RPMI8226 (cell line): ENCODE measurements around the gene MITF.

ENCODE experiments used
- DNase-seq: peaks from one replicate; pipeline ENCODE4 v3.0.0-alpha.2; 2015

The MITF gene, protein sequence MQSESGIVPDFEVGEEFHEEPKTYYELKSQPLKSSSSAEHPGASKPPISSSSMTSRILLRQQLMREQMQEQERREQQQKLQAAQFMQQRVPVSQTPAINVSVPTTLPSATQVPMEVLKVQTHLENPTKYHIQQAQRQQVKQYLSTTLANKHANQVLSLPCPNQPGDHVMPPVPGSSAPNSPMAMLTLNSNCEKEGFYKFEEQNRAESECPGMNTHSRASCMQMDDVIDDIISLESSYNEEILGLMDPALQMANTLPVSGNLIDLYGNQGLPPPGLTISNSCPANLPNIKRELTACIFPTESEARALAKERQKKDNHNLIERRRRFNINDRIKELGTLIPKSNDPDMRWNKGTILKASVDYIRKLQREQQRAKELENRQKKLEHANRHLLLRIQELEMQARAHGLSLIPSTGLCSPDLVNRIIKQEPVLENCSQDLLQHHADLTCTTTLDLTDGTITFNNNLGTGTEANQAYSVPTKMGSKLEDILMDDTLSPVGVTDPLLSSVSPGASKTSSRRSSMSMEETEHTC

DNA sequence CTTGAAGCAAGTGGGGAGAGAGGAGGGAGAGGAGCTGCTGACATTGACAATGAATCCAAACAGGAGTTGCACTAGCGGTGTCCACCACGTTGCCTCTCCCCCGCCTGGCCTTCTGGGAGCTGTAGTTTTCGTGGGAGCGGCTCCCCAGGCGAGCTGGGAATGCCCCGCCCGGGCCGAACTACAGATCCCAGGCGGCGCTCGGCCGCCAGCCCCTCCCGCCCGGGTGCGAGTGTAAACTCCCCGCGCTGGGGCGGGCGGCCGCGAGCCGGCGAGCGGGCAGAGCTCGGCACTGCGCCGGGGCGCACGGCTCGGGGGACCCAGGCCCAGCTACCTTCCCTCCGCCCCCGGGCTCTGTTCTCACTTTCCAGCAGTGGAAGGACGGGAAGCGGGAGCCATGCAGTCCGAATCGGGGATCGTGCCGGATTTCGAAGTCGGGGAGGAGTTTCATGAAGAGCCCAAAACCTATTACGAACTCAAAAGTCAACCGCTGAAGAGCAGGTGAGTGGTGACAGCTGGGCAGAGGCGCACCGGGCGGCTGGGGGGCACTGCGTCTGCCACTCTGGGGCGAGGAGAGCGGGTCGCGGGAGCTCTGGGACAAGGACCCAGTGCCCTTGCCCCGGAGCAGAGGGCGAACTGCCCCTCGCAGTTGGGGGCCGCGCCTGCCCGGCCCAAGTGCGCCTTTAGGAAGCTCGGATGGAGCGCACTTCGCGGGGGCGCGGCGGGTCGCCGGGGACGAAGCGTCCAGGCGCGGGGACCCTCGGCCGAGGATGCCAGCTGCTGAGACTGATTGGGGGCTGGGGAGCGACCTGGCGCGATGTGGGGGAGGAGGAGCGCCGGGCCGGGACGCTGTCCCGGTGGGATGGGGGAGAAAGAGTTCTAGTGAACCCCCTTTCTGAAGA, at the start of gene MITF:
TSS of gene MITF (plus strand) at position 261 of the 899 bp plus-strand sequence. CDS start at position 395, 134 bp downstream.
- peak; percentile 94 for DNase-seq

DNA sequence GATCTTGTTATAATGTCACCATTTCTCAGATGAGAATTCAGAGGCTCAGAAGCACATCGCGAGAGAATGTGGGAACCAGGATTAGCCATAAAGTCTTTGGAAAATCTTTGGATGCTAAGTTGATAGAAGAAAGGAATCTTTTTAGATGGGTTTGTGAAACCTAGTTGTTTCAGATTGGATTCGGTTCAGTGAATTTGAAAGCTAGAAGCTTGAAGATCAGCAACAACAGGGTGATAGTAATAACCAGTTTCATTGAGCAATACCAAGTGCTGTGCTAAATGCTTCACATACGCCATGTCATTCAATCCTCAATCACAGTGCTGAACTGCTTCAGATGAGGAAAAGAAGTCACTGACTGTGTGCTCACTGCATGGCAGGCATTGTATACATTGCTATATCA, 47.4 kb upstream of the MITF start:
- DNase-seq: no peak

DNA sequence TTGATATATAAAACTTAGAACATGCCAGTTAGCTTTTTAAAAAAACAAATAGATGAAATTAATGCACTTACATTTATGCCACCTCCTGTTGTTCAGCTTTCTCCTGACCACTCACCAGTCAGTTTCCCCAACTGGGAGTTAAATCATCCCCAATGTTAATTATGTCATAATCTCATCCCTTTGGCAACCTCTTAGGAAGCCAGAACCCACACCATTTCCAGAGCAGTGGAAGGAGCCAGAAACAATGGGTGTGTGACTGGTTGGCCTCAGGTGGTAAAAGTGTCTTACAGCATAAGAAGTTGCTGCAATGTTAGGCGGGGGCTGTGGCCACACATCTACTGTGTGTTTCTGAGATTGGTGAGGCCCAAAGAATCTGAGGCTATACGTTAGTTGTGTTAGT, 46.5 kb upstream of the MITF start:
- no peak for DNase-seq

DNA sequence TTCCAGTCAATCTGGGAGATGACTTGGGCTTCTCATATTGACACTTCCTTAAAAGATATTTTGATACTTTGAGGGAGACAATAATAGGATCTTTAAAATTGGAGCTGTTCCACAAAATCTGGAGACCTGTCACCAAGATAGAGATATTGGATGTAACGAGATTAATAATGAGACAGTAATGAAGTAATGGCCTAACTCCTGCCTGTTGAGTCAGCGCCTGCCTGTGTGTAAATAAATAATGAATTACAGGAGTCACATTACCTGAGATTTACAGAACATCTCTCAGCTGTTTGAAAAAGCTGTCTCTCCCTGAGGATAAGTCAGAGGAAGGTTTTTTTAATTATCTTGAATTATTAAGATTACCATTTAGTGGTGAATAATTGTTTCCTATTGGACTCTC, 43.8 kb upstream of the MITF start:
- no peak for DNase-seq

DNA sequence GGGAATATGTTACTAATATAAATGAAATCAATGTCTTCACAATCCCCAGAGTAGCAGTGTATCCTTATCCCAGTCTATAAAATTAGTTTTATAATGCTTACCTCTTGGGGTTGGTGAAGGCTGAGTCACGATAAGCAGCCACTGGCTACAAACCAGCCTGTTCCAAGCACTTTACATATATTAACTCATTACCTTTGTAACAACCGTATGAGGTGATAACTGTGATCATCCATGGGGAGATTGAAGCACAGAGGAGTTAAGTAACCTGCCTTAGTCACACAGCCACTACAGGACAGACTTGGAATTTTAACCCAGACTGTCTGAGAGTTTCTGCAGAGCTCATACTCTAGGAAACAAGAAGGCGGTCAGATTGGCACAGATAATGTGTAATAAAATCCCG, 43.3 kb upstream of the MITF start:
- no peak for DNase-seq

DNA sequence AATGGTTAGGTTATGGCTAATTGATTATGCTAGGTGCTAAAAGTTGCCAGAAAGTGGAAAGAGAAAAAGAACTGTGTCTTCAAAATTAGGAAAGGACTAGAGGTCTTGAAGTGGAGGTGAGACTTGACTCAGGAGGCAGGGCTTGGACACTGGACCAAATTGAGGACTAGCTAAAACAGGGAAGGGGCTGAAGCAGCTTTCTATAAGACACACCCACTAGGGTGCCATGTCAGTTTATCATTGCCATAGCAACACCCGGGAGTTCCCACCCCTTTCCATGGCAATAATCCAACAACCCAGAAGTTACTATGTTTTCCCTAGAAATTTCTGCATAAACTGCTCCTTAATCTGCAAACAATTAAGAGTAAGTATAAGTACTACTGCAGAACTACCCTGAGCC, 42.9 kb upstream of the MITF start:
- no peak for DNase-seq

DNA sequence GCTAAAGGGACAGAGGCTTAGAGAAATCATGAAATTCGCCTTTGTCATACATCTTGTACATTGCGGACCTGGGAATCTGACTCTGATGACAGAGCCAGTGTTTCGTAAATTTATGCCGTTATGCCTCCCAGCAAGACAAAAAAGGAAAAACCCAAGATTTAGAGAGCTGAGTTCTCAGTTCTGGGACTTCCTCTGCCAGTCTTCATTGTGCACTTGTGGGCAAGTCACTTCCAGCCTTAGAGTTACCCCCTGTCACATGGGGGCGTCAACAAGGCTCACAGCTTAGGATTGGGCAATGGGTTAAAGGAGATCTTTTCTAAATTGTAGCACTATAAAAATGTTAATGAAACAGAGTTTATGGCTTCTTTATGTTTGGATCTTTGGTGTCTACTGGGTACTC, 41.9 kb upstream of the MITF start:
- DNase-seq: no peak

DNA sequence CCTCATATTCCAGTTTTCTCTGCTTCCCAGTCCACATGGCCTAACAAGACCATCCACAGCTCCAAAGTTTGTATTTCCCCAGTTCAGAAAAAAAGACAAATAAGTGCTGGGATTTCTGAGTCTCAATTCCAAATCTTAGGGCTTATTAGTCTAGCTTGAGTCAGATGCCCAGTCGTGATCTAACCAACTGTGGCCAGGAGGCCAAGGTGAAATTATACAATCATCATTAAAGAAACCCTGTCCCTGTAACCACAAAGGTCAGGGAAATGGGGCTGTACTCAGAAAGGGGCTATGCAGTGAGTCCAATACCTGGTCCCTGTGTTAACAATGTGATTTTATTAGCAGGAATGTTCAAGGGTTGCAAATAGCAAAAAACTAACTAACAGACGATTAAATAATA, 40.5 kb upstream of the MITF start:
- no peak for DNase-seq

DNA sequence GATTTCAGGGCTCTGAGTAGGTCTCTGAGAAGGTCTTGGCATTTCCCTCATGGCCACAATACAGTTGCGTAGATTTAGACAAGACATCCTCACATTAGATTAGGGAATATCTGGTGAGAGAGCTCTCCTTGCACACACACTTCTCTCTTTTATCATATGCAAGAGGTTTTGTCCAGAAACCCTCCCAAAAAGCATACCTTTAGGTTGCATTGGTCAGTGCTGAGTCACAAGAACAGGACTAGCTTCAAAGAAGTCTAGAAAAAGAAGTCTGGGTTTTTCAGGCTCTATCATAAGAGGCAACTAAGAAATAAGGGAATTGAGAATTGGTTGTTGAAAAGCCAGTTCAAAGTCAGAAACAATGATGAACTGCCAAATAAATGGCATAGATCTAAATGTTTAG, 40.1 kb upstream of the MITF start:
- no peak for DNase-seq

DNA sequence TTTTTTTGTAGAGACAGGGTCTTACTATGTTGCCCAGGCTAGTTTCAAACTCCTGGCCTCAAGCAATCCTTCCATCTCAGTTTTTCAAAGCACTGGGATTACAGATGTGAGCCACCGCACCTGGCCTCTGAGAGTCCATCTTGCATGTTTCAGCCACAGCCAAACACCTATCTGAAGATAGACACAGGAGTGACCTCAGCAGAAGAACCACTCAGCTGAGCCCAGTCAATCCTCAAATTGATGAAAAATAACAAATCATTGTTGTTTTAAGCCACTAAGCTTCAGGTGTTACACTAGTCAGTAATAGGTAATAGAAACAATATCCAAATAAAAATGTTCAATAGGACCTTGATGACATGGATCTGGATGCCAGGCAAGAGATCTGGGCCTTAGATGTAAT, 38.3 kb upstream of the MITF start:
- DNase-seq: no peak

DNA sequence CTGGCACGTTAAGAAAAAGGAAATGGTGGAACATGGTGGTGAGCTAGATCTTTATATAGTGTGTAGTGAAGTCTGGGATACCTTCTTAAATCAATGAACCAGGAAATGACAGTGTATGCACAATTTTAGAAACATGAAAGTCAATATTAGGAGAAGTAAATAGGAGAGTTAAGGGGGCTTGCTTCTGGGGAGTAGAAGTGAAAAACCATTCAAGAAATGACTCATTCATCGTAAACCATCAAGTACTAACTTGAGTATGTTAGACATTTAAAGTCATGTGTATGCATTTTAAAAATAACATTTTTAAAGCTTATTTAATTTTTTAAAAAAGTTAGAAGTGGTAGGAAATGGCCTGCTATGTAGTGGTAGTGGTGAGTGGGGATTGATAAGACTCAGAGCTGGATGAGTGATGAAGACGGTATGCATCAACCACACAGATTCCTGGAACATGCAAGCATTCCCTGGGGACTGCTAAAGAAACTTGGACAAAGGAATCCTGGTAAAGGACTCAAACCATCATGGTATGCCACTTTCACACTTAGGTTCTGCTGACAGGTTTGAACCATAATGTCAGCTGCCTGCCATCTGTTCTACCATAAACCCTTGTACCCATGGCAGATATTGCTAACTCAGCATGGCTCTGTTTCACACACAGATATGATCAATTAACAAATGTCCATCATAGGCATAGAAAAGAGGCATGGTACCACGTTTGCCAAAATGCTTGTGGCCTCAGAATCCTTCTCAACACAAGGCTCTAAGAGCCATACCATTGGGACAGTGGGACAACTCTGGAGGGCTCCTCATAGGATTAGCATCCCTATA, 28.9 kb upstream of the MITF start:
- DNase-seq: no peak

DNA sequence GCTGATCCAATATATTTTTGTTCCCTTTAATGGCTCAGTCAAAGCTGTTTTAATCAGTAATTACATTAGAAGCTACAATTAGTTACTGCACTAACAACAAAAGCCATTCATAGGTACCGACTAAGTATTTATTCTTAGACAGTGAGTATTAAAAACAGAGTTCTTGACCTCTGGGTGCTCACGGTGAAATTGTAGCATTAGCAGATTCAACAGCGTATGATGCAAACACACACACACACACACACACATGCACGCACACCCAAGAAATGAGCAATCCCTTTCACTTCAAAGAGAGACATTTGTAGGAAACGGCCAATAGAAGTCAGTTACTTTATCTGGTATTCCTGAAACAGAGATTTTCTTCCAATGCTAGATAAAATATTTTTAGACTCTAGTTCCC, 27.0 kb upstream of the MITF start:
- DNase-seq: no peak

DNA sequence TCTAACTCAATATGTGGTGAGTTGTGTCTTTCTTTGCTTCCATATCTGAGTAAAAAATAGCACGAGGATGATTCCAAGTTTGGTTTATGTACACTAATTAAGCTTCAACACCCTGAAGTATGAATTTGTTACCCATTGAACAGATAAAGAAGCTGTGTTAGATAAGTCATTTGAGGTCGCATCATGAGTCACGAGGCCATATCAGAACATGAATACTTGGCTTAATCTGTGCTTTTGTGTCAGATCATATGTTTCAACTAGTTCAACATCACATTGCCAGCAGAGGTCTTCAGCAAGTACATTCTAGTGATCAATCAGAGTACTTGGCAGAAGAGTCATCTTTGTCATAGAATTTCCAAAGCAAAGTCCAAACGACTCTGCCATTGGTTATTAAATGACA, 26.3 kb upstream of the MITF start:
- no peak for DNase-seq

DNA sequence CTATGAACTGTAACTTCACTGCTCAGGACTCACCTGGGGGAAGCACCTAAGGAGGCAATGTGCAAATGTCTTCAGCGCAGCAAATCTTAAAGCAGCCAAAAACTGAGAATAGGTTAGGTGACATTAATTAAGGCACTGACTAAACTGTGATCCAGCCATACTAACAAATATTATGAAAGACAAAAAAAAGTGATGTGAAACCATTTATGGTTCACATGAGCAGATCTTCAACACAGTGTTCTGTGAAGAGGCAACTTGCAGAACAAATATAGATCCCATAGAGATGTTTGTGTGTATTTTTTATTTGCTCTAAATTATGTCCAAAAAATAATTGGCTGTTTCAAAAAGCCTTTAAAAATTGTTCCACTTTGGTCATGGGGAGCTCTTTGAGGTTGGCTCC, 24.1 kb upstream of the MITF start:
- peak; percentile 42 for DNase-seq

DNA sequence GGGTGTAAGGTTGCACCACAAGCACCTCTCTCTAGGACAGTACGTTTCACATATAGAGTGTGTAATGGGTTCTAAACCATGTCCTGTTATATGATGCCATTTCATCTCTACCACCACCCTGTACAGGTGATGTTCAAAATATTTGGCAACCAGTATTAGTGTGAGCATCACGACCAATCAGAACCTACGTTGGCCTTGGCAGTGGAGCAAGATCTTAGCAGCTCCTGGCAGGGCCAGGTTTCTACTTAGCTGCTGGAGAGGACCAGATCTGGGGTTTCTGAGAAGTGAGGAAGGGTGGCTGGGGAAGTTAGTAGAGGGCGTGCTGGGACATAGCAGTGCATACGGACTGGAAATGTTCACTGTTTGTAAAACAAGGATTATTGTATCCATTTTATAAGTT, 23.1 kb upstream of the MITF start:
- no peak for DNase-seq

DNA sequence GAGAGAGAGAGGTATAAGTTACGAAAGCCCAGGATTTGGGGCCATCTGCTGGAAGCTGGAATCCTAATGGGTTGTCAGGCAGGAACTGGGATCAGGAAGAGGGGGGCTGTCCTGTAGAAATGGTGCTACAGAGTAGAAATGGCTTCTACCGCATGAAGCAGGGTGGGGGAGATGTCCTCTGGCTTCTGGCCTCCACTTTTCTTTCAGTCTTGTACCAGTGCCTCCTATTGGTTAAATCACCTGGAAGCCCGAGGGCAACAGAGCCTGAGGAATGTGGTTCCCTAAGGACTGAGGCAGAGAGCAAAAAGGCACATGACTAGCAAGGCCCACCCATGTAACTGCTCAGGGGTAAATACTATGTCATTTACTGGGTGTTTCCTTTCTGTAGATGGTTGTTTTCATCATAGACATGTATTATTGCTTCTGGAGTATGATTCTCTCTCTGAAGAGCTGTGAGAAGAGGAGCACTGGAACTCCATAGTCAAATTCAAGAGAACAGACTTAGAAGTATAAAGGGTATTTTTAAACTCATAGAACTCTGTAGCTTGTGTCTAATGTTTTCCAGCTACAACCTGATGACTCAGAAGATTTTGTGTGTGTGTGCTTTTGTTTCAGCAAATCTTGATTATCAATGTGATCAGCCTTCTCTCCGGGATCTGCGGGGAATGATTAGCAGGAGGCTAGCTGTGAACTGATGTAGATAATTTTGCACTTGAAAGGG, 20.2 kb upstream of the MITF start:
- DNase-seq: no peak

DNA sequence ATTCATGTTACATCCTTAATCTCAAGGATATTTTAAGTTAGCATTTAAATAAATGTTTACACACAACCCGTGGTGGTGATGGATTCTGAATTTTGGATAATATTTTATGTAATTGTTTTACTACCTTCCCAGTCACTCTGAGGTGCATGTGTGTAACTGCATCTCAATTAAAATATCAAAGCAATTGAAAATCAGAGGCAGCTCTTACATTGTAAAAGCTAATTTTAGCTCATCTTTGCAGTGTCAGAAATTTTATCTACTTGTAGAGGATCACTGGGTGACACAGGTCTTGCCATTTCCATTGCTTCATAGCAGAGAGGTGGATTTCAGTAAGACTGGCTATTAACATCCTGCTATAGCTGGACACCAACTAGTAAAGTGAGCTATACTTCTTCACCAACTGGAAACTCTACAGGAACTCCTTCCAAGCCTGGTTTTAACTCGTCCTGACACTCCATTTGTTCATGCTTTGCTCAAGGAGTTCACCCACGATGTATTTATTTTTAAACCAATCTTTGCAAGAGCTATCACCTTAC, 19.6 kb upstream of the MITF start:
- no peak for DNase-seq

DNA sequence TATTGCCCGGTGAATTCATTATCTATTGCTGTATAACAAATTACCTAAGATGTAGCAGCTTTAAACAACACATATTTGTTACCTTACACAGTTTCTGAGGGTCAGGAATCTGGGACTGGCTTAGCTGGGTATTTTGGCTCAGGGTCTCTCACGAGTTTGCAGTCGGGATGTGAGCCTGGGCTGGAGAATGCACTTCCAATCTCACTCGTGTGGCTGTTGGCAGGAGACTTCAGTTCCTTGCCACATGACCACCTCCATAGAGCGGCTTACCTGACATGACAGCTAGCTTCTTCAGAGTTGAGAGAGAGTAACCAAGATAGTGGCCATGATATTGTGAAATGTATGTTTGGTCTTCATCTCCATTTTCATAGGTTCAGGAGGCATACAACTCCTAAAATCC, 18.4 kb upstream of the MITF start:
- no peak for DNase-seq

DNA sequence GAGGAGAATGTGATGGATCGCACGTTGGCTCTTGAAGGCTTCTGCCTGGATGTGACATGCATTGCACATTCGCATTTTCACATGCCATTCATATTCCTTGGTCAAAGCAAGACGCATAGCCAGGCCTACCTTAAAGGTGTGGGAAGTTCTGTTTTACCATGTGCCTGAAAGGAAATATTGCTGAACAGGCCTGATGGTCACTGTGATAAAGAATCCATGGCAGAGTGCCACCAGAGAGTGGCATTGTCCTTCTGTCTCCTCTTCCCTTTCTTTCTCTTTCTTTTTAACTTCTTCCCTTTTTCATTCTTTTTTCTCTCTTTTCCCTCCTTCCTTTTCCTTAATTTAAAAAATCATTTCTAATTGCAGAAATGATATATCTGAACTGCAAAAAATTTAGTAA, 15.9 kb upstream of the MITF start:
- DNase-seq: peak; percentile 68

DNA sequence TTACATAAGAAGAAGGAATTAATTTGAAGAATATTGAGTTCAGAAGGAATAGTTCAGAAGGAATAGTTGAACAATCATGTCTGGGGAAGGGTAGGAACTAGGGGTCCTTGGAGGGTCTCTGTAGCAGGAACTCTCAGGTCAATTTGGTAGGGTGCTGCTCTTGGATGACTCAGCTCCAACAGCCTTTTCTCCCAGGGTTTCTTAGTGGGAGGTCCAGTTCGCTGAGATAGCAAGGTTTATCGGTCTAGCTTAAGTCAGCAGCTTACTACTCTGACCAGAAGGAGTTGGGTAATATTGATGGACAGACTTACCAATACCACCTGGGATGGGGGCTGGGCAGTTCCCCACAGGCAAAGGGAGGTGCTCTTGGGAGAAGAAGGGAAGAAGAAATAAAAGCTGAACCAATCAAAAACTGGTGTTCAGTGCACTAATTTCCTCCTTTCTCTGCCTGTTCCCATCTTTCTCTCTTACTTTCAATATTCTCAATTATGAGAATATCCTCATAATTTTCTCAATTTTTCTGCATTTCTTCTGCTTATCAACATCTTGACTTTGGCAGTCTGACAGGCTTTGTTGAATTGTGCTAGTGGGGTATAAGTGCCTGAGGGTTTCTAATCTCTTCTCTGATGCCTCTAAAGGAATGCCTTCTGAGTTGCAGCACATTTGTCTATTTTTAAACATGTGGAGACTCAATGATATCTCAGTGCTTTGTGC, 14.4 kb upstream of the MITF start:
- DNase-seq: peak; percentile 73

DNA sequence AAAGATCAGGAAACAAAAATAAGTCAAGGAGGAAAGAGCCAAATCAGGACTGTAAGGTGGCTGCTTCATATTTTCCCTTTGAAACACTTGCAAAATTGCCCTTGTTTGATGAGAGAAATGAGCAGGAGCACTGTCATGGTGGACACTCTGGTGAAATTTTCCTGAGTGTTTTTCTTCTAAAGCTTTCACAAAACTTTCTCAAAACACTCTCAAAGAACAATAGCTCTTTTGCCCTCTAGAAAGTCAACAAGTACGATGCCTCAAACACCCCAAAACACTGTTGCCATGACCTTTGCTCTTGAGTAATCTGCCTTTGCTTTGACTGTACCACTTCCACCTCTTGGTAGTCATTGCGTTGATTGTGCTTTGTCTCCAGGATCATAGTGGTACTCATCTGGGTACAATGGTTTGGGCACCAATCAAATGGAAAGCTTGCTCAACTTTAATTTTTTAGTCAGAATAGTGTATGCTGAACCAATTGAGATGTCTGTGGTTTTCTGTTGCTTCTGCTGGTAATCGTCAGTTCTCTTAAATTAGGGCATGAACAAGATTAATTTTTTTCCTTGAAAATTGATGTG, 13.2 kb upstream of the MITF start:
- DNase-seq: no peak
